H9 (cell line): ENCODE measurements around the gene KCNMB3. TPM values are rescaled to one million over a fixed set of nuclear protein-coding genes. Genes with fewer than 3 reads are reported as not detected.

Source experiments
- DNase-seq: peaks from one replicate; pipeline ENCODE4 v3.0.0-alpha.2; 2017
- H2AFZ ChIP-seq: one replicate; pipeline ENCODE4 v1.6.1; 2013; ENCODE audit warnings: mild to moderate bottlenecking, low read length, control low read depth, moderate library complexity
- H2AK5ac ChIP-seq: 2 replicates; pipeline ENCODE4 v1.6.1; 2013; ENCODE audit warnings: low read length, control low read depth, mixed read lengths; ENCODE audit not compliant: insufficient read length
- H2BK120ac ChIP-seq: one replicate; pipeline ENCODE4 v1.6.1; 2013; ENCODE audit warnings: low read depth, mild to moderate bottlenecking, low read length, control low read depth, inconsistent platforms; ENCODE audit not compliant: poor library complexity, severe bottlenecking
- H2BK12ac ChIP-seq: 2 replicates; pipeline ENCODE4 v1.6.1; 2013; ENCODE audit warnings: low read length, control low read depth, mixed read lengths, low read depth; ENCODE audit not compliant: insufficient read length
- H2BK15ac ChIP-seq: 2 replicates; pipeline ENCODE4 v1.6.1; 2013; ENCODE audit warnings: low read depth, low read length, control low read depth
- H2BK20ac ChIP-seq: one replicate; pipeline ENCODE4 v1.6.1; 2013; ENCODE audit warnings: low read depth, mild to moderate bottlenecking, low read length, control low read depth, inconsistent platforms; ENCODE audit not compliant: poor library complexity, severe bottlenecking
- H2BK5ac ChIP-seq: 2 replicates; pipeline ENCODE4 v1.6.1; 2013; ENCODE audit warnings: low read length, control low read depth, mixed read lengths; ENCODE audit not compliant: insufficient read length
- H3K14ac ChIP-seq: 2 replicates; pipeline ENCODE4 v1.6.1; 2013; ENCODE audit warnings: low read length, control low read depth; ENCODE audit not compliant: insufficient read depth
- H3K18ac ChIP-seq: 2 replicates; pipeline ENCODE4 v1.6.1; 2013; ENCODE audit warnings: low read depth, mild to moderate bottlenecking, mixed read lengths, low read length, control low read depth; ENCODE audit not compliant: insufficient read length
- H3K23ac ChIP-seq: 2 replicates; pipeline ENCODE4 v1.6.1; 2013; ENCODE audit warnings: low read length, control low read depth, mixed read lengths, low read depth; ENCODE audit not compliant: insufficient read length
- H3K23me2 ChIP-seq: 2 replicates; pipeline ENCODE4 v1.6.1; 2013; ENCODE audit warnings: low read depth, mild to moderate bottlenecking, mixed read lengths, low read length, control low read depth; ENCODE audit not compliant: insufficient read length, poor library complexity, severe bottlenecking
- H3K27ac ChIP-seq: 2 replicates; pipeline ENCODE4 v1.5.1; 2013; ENCODE audit warnings: low read length, control low read depth, mixed read lengths, low read depth; ENCODE audit not compliant: insufficient read length
- H3K27me3 ChIP-seq: 2 replicates; pipeline ENCODE4 v1.6.1; 2013; ENCODE audit warnings: low read length, control low read depth, inconsistent platforms; ENCODE audit not compliant: insufficient read depth
- H3K4ac ChIP-seq: 2 replicates; pipeline ENCODE4 v1.6.1; 2013; ENCODE audit warnings: low read depth, mild to moderate bottlenecking, control low read depth, inconsistent platforms, low read length, moderate library complexity
- H3K4me1 ChIP-seq: 2 replicates; pipeline ENCODE4 v1.6.1; 2013; ENCODE audit warnings: low read length, control low read depth, inconsistent platforms; ENCODE audit not compliant: insufficient read depth
- H3K4me2 ChIP-seq: 2 replicates; pipeline ENCODE4 v1.6.1; 2013; ENCODE audit warnings: low read length, control low read depth, mixed read lengths; ENCODE audit not compliant: insufficient read length, insufficient read depth
- H3K56ac ChIP-seq: 2 replicates; pipeline ENCODE4 v1.6.1; 2013; ENCODE audit warnings: low read depth, mild to moderate bottlenecking, mixed read lengths, low read length, control low read depth; ENCODE audit not compliant: insufficient read length
- H3K79me1 ChIP-seq: 2 replicates; pipeline ENCODE4 v1.6.1; 2013; ENCODE audit warnings: low read depth, mild to moderate bottlenecking, moderate library complexity, low read length, control low read depth, inconsistent platforms; ENCODE audit not compliant: insufficient read depth, poor library complexity, severe bottlenecking
- H3K79me2 ChIP-seq: 2 replicates; pipeline ENCODE4 v1.6.1; 2013; ENCODE audit warnings: low read length, control low read depth, inconsistent platforms; ENCODE audit not compliant: insufficient read depth
- H3K9ac ChIP-seq: 2 replicates; pipeline ENCODE4 v1.6.1; 2013; ENCODE audit warnings: low read length, control low read depth, mixed read lengths; ENCODE audit not compliant: insufficient read length; ENCODE audit errors: extremely low read depth
- H3K9me3 ChIP-seq: one replicate; pipeline ENCODE4 v1.6.1; 2013; ENCODE audit warnings: low read depth, low read length, inconsistent platforms; ENCODE audit not compliant: control insufficient read depth
- H3T11ph ChIP-seq: one replicate; pipeline ENCODE4 v1.6.1; 2013; ENCODE audit warnings: mild to moderate bottlenecking, low read length, control low read depth, inconsistent platforms
- H4K20me1 ChIP-seq: one replicate; pipeline ENCODE4 v1.6.1; 2013; ENCODE audit not compliant: control insufficient read depth, insufficient read length, insufficient read depth
- H4K5ac ChIP-seq: 2 replicates; pipeline ENCODE4 v1.6.1; 2013; ENCODE audit warnings: low read depth, mild to moderate bottlenecking, mixed read lengths, low read length, control low read depth; ENCODE audit not compliant: insufficient read length
- H4K8ac ChIP-seq: replicated peaks from 2 replicates; pipeline ENCODE4 v1.6.1; 2013; ENCODE audit warnings: low read length, control low read depth, mixed read lengths, low read depth; ENCODE audit not compliant: insufficient read length
- H4K91ac ChIP-seq: 2 replicates; pipeline ENCODE4 v1.6.1; 2013; ENCODE audit warnings: low read depth, mild to moderate bottlenecking, moderate library complexity, mixed read lengths, low read length, control low read depth; ENCODE audit not compliant: insufficient read length
- H3K27ac Mint-ChIP-seq, 3 experiments: 2 replicates in 2 of 3; 3 replicates in 1 of 3; pipeline ENCODE4 v1.8.0; 2020 to 2021; ENCODE audit warnings: mixed read lengths in 3 of 3, mild to moderate bottlenecking in 1 of 3, moderate library complexity in 1 of 3
- H3K27me3 Mint-ChIP-seq: 2 replicates; pipeline ENCODE4 v1.8.0; 2021; ENCODE audit warnings: low read depth, mild to moderate bottlenecking, moderate library complexity, mixed read lengths
- H3K36me3 Mint-ChIP-seq, 3 experiments: 2 replicates in 2 of 3; 3 replicates in 1 of 3; pipeline ENCODE4 v1.8.0; 2020 to 2021; ENCODE audit warnings: low read depth in 3 of 3, mixed read lengths in 3 of 3; ENCODE audit not compliant: insufficient read depth in 1 of 3
- H3K4me1 Mint-ChIP-seq, 2 experiments: 2 replicates each; pipeline ENCODE4 v1.8.0; 2020; ENCODE audit warnings: mixed read lengths in 2 of 2
- H3K4me3 Mint-ChIP-seq, 2 experiments: 2 replicates in 1 of 2; 3 replicates in 1 of 2; pipeline ENCODE4 v1.8.0; 2020 to 2021; ENCODE audit warnings: mild to moderate bottlenecking in 2 of 2, mixed read lengths in 2 of 2, moderate library complexity in 1 of 2
- H3K9me3 Mint-ChIP-seq, 2 experiments: 2 replicates in 1 of 2; 3 replicates in 1 of 2; pipeline ENCODE4 v1.8.0; 2020; ENCODE audit warnings: mild to moderate bottlenecking in 2 of 2, mixed read lengths in 2 of 2, moderate library complexity in 1 of 2
- CTCF ChIP-seq: fragments of 200-600 bp; sonication (generic); conservative IDR thresholded peaks from 3 replicates; pipeline ENCODE4 v1.8.0; 2021; ENCODE audit warnings: antibody characterized with exemption, mild to moderate bottlenecking
- WGBS: extraction: QIAGEN DNeasy Blood & Tissue Kit; methylation state at CpG from one replicate; pipeline ENCODE4 v1.1.7; 2013; ENCODE audit warnings: missing lambda C conversion rate, low lambda C conversion rate, mixed read lengths; ENCODE audit not compliant: insufficient read length; ENCODE audit errors: extremely low coverage; 5-methylcytosine and 5-hydroxymethylcytosine counted together
- total RNA-seq: library from RNA; stranded (reverse); gene quantifications from 2 replicates; pipeline ENCODE4 v1.2.1, GENCODE V29; 2021

KCNMB3 gene
- total RNA-seq, 1 experiment from 2014 or later, result 1.6 TPM

GRCh38 chr3:179264449-179264848 is 13.5 kb upstream of the KCNMB3 start:
- Histone ChIP-seq H3K14ac (no peak overlapping the region), H3K23me2 (peaks cover 4% of the 10 kb centered on the region), H2AK5ac (no peak overlapping the region), H3T11ph (no peak overlapping the region), H3K23ac (no peak overlapping the region), H4K8ac (no peak overlapping the region), H3K79me2 (no peaks in the 10 kb centered on the region), H2BK20ac (no peak overlapping the region), H2BK12ac (no peak overlapping the region), H2BK120ac (no peak overlapping the region), H3K56ac (no peak overlapping the region), H3K27me3 (no peaks in the 10 kb centered on the region), H3K9ac (no peak overlapping the region), H3K27ac (no peak overlapping the region), H2AFZ (no peak overlapping the region), H3K79me1 (no peaks in the 10 kb centered on the region), H3K4me2 (no peak overlapping the region), H3K18ac (no peak overlapping the region), H3K4me1 (no peaks in the 10 kb centered on the region), H3K9me3 (no peaks in the 10 kb centered on the region), H4K5ac (no peak overlapping the region), H2BK5ac (no peak overlapping the region), H4K91ac (no peak overlapping the region), H2BK15ac (no peak overlapping the region), H4K20me1 (no peaks in the 10 kb centered on the region), H3K4ac (no peak overlapping the region)
- Mint-ChIP-seq H3K27me3 (peaks cover 32% of the 10 kb centered on the region), H3K4me1 (peaks cover 2% of the 10 kb centered on the region in 2 experiments; a peak in 1 of 4 replicates), H3K4me3 (no peak overlapping the region), H3K9me3 (peaks cover 8 to 14% of the 10 kb centered on the region in 2 experiments; a peak in 4 of 5 replicates), H3K27ac (no peak overlapping the region), H3K36me3 (peaks cover 7 to 19% (median 17%) of the 10 kb centered on the region in 3 experiments; a peak in 6 of 7 replicates)
- no CpG with 5 or more reads among the region's 4 CpGs for WGBS
- TF ChIP-seq CTCF, result no peak
- no peak for DNase-seq
